ENCODE results near the gene KIRREL2. TPM values are rescaled to one million over a fixed set of nuclear protein-coding genes. Genes with fewer than 3 reads are reported as not detected.

The KIRREL2 gene
- total and polyA plus RNA-seq, 9 of the 15 experiments (the other 6 are each of a cell fraction or from before 2014, with no cell fraction given) = 0.01 to 0.12 (median 0.09) TPM; not detected in 4

- Histone ChIP-seq H3K9ac (ENCODE audit: insufficient read depth in 1 of 2, low read depth in 2 of 2, low read length in 2 of 2) (no peak overlapping the region; a peak in 1 of 4 replicates), H3K79me2 (ENCODE audit: control insufficient read depth, insufficient read depth, low read length) (peaks cover 8% of the 10 kb centered on the region; the same call in 2 of the 3 replicates), H2AFZ (ENCODE audit: low read depth, low read length) (peak overlapping the region; percentile 58), H3K27ac (ENCODE audit: extremely low read depth, low read depth, low read length) (peak overlapping the region; percentile 33; the same call in 1 of the 3 replicates), H3K4me2 (ENCODE audit: insufficient read depth, low read length) (no peak overlapping the region), H3K9me1 (ENCODE audit: control insufficient read depth, insufficient read depth, low read length) (no peaks in the 10 kb centered on the region), H3K9me3 (replicated peaks; ENCODE audit: control insufficient read depth, insufficient read depth, low read depth, low read length) (no peaks in the 10 kb centered on the region), H4K20me1 (replicated peaks; ENCODE audit: control insufficient read depth, insufficient read depth, low read length) (no peaks in the 10 kb centered on the region), H3K36me3 (ENCODE audit: control insufficient read depth, insufficient read depth, low read length) (no peaks in the 10 kb centered on the region), H3K4me3 (no peak overlapping the region), H3K27me3 (ENCODE audit: control insufficient read depth in 2 of 2, insufficient read depth in 2 of 2, low read length in 2 of 2) (no peaks in the 10 kb centered on the region), H3K4me1 (replicated peaks in 1 of 2; ENCODE audit: control insufficient read depth in 2 of 2, insufficient read depth in 2 of 2, low read length in 2 of 2) (peaks cover 39 to 47% of the 10 kb centered on the region in 2 experiments)
- no TSS peak for BruUV-seq (replicated peaks)
- DNase-seq (ENCODE audit: extremely low read depth in 1 of 4, low spot score in 3 of 4) = no peak
- intact Hi-C loops (cut with micrococcal nuclease) (no loop called here), in situ Hi-C loops (cut with MboI) (no loop called here)
- FAIRE-seq = no peak
- ChIA-PET POLR2A (interaction anchor here (0.6 to 1.4 kb wide), 4 partner anchors 12 to 555 kb away, joined by 3 to 4 read pairs (median 3); no protein-coding TSS in a partner anchor), CTCF (ENCODE audit: low intra/inter-chr PET ratio) (interaction anchor here (0.6 to 1.0 kb wide), 2 partner anchors 23 to 79 kb away, joined by 4 to 5 read pairs; no protein-coding TSS in a partner anchor)
- TF ChIP-seq ZNF830 (CRISPR knock-in tag; IDR thresholded peaks at IDR 0.05) (no peak), MXI1 (IDR thresholded peaks at IDR 0.05; ENCODE audit: low read depth, low read length) (no peak), HDAC2 (IDR thresholded peaks at IDR 0.05) (no peak), RBM25 (IDR thresholded peaks at IDR 0.05; ENCODE audit: low read depth, low read length, severe bottlenecking) (peak; percentile 41), TCF3 (CRISPR knock-in tag; IDR thresholded peaks at IDR 0.05) (no peak), COPS2 (conservative IDR thresholded peaks at IDR 0.05) (no peak), SMAD4 (CRISPR knock-in tag; conservative IDR thresholded peaks at IDR 0.05) (no peak), FOXP4 (CRISPR knock-in tag; IDR thresholded peaks at IDR 0.05; ENCODE audit: borderline replicate concordance) (no peak)
- ATAC-seq = no peak
- 72% methylated on average over 10 of the region's 10 CpGs for WGBS (ENCODE audit: insufficient coverage, low coverage, missing lambda C conversion rate)
Observed at GRCh38 chr19:35904311-35905068, 47.8 kb downstream of the KIRREL2 start.
